GM23248 (cell line): Measurements from ENCODE around the gene DDR1.

Experiments
- EZH2 ChIP-seq: fragments of 200-600 bp; sonication (generic); IDR thresholded peaks from 2 replicates; pipeline ENCODE4 v1.6.1; 2018; ENCODE audit warnings: antibody characterized with exemption, mild to moderate bottlenecking; ENCODE audit not compliant: insufficient read depth, poor library complexity, severe bottlenecking
- EZH2phosphoT487 ChIP-seq: fragments of 200-600 bp; sonication (generic); IDR thresholded peaks from 2 replicates; pipeline ENCODE4 v1.6.1; 2018; ENCODE audit warnings: antibody characterized with exemption, moderate library complexity, mild to moderate bottlenecking, low read depth; ENCODE audit not compliant: insufficient read depth

DNA sequence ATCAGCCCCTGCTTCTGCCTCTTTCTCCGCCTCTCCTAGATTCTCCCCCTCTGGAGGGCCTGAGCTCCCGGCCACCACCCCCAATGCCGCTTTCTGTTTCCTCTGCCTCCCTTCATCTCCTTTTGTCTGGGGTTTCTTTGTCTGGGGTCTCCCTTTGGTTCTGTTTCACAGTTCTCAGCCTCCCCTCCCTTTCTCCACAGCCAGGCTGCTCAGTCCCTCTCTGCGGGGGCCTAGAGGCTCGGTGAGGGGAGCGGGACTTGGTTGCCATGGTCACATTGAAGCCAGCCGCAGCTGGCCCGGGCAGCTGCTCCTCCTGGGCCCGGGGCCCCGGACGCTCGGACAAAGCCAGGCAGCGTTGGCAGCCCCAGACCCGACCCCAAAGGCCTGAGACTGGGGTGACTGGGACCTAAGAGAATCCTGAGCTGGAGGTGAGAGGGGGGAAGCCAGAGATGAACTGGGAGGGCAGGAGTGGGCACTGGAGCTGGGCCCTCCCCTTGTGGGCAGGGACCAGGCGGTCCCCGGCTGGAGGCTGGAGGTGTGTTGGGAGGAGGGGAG is 3.5 kb upstream of the DDR1 start:
- TF ChIP-seq EZH2 (no peak), EZH2phosphoT487 (no peak)
